GM12891 (cell line): ENCODE measurements around the gene STBD1.

Source experiments
- POLR2A ChIP-seq: IDR thresholded peaks from 2 replicates; pipeline ENCODE4 v1.6.1; 2011; ENCODE audit warnings: low read depth, low read length, control low read depth
- POLR2AphosphoS5 ChIP-seq: IDR thresholded peaks from 2 replicates; pipeline ENCODE4 v1.6.1; 2011; ENCODE audit warnings: low read depth, low read length, control low read depth

DNA sequence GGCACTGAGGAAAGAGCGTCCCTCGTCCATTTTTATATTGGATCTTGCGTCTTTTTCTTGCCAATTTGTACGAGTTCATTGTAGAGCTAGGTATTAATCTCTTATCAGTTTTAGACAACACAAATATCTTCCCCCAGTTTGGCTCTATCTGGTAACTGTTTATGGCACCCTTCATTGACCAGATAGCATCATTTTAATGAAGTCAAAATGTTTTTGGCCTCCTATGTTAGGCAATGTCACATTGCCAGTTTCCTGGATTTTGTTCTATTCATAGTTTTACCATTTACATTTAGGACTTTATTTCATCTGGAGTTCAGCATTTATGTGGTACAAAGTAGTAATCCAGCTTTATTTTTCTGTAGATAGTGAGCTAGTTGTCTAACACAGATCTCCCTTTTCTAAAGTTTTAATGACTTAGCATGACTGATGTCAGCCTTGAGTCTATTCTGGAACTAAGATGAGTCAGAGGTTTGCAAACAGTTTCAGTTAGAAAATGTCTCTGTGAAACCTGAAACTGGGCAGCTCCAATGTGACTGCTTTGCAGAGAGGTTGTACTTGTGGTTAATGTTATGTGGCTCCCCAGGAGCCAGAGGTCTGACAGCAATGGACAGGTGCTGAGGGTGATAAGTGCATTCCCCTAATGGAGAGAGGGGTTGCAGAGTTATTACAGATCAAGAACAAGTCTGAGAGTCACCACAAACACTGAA is 5.3 kb upstream of the STBD1 start:
- TF ChIP-seq POLR2A (no peak), POLR2AphosphoS5 (no peak)
